ENCODE measurements around the gene NRSN1. TPM values are rescaled to one million over a fixed set of nuclear protein-coding genes. Genes with fewer than 3 reads are reported as not detected.

Gene NRSN1
- total and polyA plus RNA-seq, 2 donors (not counting 1 experiment from before 2014, with no cell fraction given), result not detected

GRCh38 chr6:24131751-24132150 lies 5.7 kb downstream of the NRSN1 start:
- CTCF ChIA-PET, result no interaction called here
- Histone ChIP-seq H3K27me3 (replicated peaks in 1 of 4; ENCODE audit: control extremely low read depth in 1 of 4, control insufficient read depth in 3 of 4, insufficient read depth in 4 of 4, low read length in 3 of 4) (no peaks in the 10 kb centered on the region), H2AFZ (ENCODE audit: insufficient read depth, low read depth, low read length, poor library complexity, severe bottlenecking) (no peak overlapping the region), H3K9ac (ENCODE audit: low read length) (no peak overlapping the region), H3K36me3 (replicated peaks in 1 of 2; ENCODE audit: control extremely low read depth in 1 of 2, control insufficient read depth in 1 of 2, extremely low read depth in 1 of 2, insufficient read depth in 2 of 2, low read length in 1 of 2) (no peaks in the 10 kb centered on the region), H3K79me2 (ENCODE audit: control insufficient read depth, insufficient read depth, low read length) (no peaks in the 10 kb centered on the region), H3K4me2 (replicated peaks; ENCODE audit: low read depth, low read length, poor library complexity, severe bottlenecking) (no peak overlapping the region), H4K20me1 (ENCODE audit: control insufficient read depth, insufficient read depth, low read length, poor library complexity, severe bottlenecking) (no peaks in the 10 kb centered on the region), H3K9me3 (ENCODE audit: control extremely low read depth in 1 of 3, control insufficient read depth in 2 of 3, insufficient read depth in 1 of 3, low read length in 2 of 3) (peaks cover 0 to under 1% (median 0%) of the 10 kb centered on the region in 3 donors), H3K4me1 (ENCODE audit: control insufficient read depth in 2 of 2, insufficient read depth in 2 of 2, low read length in 2 of 2) (no peaks in the 10 kb centered on the region), H3K27ac (ENCODE audit: low read length in 2 of 2) (no peak overlapping the region), H3K4me3 (ENCODE audit: control extremely low read depth in 1 of 5, extremely low read depth in 1 of 5, insufficient read depth in 1 of 5, low read depth in 2 of 5, low read length in 4 of 5) (no peak overlapping the region)
- Mint-ChIP-seq H3K9me3 (ENCODE audit: insufficient read depth) (peaks cover 1% of the 10 kb centered on the region), H3K27ac (no peak overlapping the region), H3K4me1 (no peaks in the 10 kb centered on the region), H3K4me3 (no peak overlapping the region), H3K27me3 (peaks cover 3% of the 10 kb centered on the region)
- ATAC-seq (ENCODE audit: low read depth) (no peak), DNase-seq (no peak)
- TF ChIP-seq EZH2 (IDR thresholded peaks at IDR 0.05; ENCODE audit: borderline replicate concordance, insufficient read depth, low read depth, low read length, poor library complexity, severe bottlenecking), result no peak
- TF ChIP-seq, protein P1, sequence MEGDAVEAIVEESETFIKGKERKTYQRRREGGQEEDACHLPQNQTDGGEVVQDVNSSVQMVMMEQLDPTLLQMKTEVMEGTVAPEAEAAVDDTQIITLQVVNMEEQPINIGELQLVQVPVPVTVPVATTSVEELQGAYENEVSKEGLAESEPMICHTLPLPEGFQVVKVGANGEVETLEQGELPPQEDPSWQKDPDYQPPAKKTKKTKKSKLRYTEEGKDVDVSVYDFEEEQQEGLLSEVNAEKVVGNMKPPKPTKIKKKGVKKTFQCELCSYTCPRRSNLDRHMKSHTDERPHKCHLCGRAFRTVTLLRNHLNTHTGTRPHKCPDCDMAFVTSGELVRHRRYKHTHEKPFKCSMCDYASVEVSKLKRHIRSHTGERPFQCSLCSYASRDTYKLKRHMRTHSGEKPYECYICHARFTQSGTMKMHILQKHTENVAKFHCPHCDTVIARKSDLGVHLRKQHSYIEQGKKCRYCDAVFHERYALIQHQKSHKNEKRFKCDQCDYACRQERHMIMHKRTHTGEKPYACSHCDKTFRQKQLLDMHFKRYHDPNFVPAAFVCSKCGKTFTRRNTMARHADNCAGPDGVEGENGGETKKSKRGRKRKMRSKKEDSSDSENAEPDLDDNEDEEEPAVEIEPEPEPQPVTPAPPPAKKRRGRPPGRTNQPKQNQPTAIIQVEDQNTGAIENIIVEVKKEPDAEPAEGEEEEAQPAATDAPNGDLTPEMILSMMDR (IDR thresholded peaks at IDR 0.05), result no peak
- WGBS (ENCODE audit: insufficient coverage), result no CpG with 5 or more reads among the region's 2 CpGs
- POLR2A ChIA-PET, result no interaction called here
- intact Hi-C loops (cut with micrococcal nuclease), result no loop called here

- Mint-ChIP-seq H3K27me3 (no peaks in the 10 kb centered on the region), H3K9me3 (ENCODE audit: insufficient read depth) (no peaks in the 10 kb centered on the region), H3K4me1 (no peaks in the 10 kb centered on the region), H3K4me3 (no peak overlapping the region), H3K27ac (no peak overlapping the region)
- H3K27ac ChIP-seq (ENCODE audit: low read length in 2 of 2), result no peak overlapping the region
- H3K4me2 ChIP-seq (replicated peaks; ENCODE audit: low read depth, low read length, poor library complexity, severe bottlenecking), result no peak overlapping the region
- H4K20me1 ChIP-seq (ENCODE audit: control insufficient read depth, insufficient read depth, low read length, poor library complexity, severe bottlenecking), result no peaks in the 10 kb centered on the region
- peaks cover 0 to 5% (median 0%) of the 10 kb centered on the region in 3 donors for H3K9me3 ChIP-seq (ENCODE audit: control extremely low read depth in 1 of 3, control insufficient read depth in 2 of 3, insufficient read depth in 1 of 3, low read length in 2 of 3)
- CTCF ChIA-PET, result no interaction called here
- TF ChIP-seq EZH2 (IDR thresholded peaks at IDR 0.05; ENCODE audit: borderline replicate concordance, insufficient read depth, low read depth, low read length, poor library complexity, severe bottlenecking), result no peak
- TF ChIP-seq, protein P1 (IDR thresholded peaks at IDR 0.05), result no peak
- H3K36me3 ChIP-seq (replicated peaks in 1 of 2; ENCODE audit: control extremely low read depth in 1 of 2, control insufficient read depth in 1 of 2, extremely low read depth in 1 of 2, insufficient read depth in 2 of 2, low read length in 1 of 2), result no peaks in the 10 kb centered on the region
- POLR2A ChIA-PET, result no interaction called here
- H3K27me3 ChIP-seq (replicated peaks in 1 of 4; ENCODE audit: control extremely low read depth in 1 of 4, control insufficient read depth in 3 of 4, insufficient read depth in 4 of 4, low read length in 3 of 4), result no peaks in the 10 kb centered on the region
- intact Hi-C loops (cut with micrococcal nuclease), result no loop called here
- DNase-seq (no peak), ATAC-seq (ENCODE audit: low read depth) (no peak)
- no peak overlapping the region for H2AFZ ChIP-seq (ENCODE audit: insufficient read depth, low read depth, low read length, poor library complexity, severe bottlenecking)
- H3K9ac ChIP-seq (ENCODE audit: low read length), result no peak overlapping the region
- H3K79me2 ChIP-seq (ENCODE audit: control insufficient read depth, insufficient read depth, low read length), result no peaks in the 10 kb centered on the region
- no peaks in the 10 kb centered on the region for H3K4me1 ChIP-seq (ENCODE audit: control insufficient read depth in 2 of 2, insufficient read depth in 2 of 2, low read length in 2 of 2)
- H3K4me3 ChIP-seq (ENCODE audit: control extremely low read depth in 1 of 5, extremely low read depth in 1 of 5, insufficient read depth in 1 of 5, low read depth in 2 of 5, low read length in 4 of 5), result no peak overlapping the region
- no CpG with 5 or more reads among the region's 2 CpGs for WGBS (ENCODE audit: insufficient coverage)
Observed at GRCh38 chr6:24139080-24139479, 13.1 kb downstream of the NRSN1 start.
